Measurements from ENCODE around the gene PCED1B.

Gene PCED1B

GRCh38 chr12:47094804-47095203, 15.4 kb downstream of the PCED1B start:
- Histone ChIP-seq H3K4me3 (ENCODE audit: low read depth, low read length) (no peak overlapping the region), H3K79me2 (ENCODE audit: control insufficient read depth, insufficient read depth, low read length, unreplicated experiment) (no peaks in the 10 kb centered on the region), H3K27me3 (ENCODE audit: insufficient read depth, low read length) (no peaks in the 10 kb centered on the region), H3K36me3 (ENCODE audit: insufficient read depth, low read length) (no peaks in the 10 kb centered on the region), H2AFZ (ENCODE audit: low read length, unreplicated experiment) (no peak overlapping the region), H3K4me1 (ENCODE audit: control insufficient read depth, insufficient read depth, low read length, unreplicated experiment) (peaks cover 42% of the 10 kb centered on the region), H3K27ac (ENCODE audit: low read depth, low read length) (peak overlapping the region; percentile 27)

GRCh38 chr12:47095446-47096236, 16.2 kb downstream of the PCED1B start:
- Histone ChIP-seq H3K4me1 (ENCODE audit: control insufficient read depth, insufficient read depth, low read length, unreplicated experiment) (peaks cover 50% of the 10 kb centered on the region), H3K36me3 (ENCODE audit: insufficient read depth, low read length) (no peaks in the 10 kb centered on the region), H3K79me2 (ENCODE audit: control insufficient read depth, insufficient read depth, low read length, unreplicated experiment) (no peaks in the 10 kb centered on the region), H3K27ac (ENCODE audit: low read depth, low read length) (peak overlapping the region; percentile 27), H3K4me3 (ENCODE audit: low read depth, low read length) (peak overlapping the region; percentile 17), H3K27me3 (ENCODE audit: insufficient read depth, low read length) (no peaks in the 10 kb centered on the region), H2AFZ (ENCODE audit: low read length, unreplicated experiment) (peak overlapping the region; percentile 11)

- Histone ChIP-seq H3K4me3 (ENCODE audit: low read depth, low read length) (peak overlapping the region; percentile 27; the same call in 1 of the 2 replicates), H3K79me2 (ENCODE audit: control insufficient read depth, insufficient read depth, low read length, unreplicated experiment) (no peaks in the 10 kb centered on the region), H3K36me3 (ENCODE audit: insufficient read depth, low read length) (no peaks in the 10 kb centered on the region), H2AFZ (ENCODE audit: low read length, unreplicated experiment) (peak overlapping the region; percentile 91), H3K27me3 (ENCODE audit: insufficient read depth, low read length) (no peaks in the 10 kb centered on the region), H3K4me1 (ENCODE audit: control insufficient read depth, insufficient read depth, low read length, unreplicated experiment) (peaks cover 50% of the 10 kb centered on the region), H3K27ac (ENCODE audit: low read depth, low read length) (peak overlapping the region; percentile 27; the same call in 1 of the 2 replicates)
Observed at GRCh38 chr12:47097276-47097896, 18.0 kb downstream of the PCED1B start.

- Histone ChIP-seq H3K79me2 (ENCODE audit: control insufficient read depth, insufficient read depth, low read length, unreplicated experiment) (no peaks in the 10 kb centered on the region), H3K27me3 (ENCODE audit: insufficient read depth, low read length) (no peaks in the 10 kb centered on the region), H3K4me1 (ENCODE audit: control insufficient read depth, insufficient read depth, low read length, unreplicated experiment) (peaks cover 50% of the 10 kb centered on the region), H3K36me3 (ENCODE audit: insufficient read depth, low read length) (no peaks in the 10 kb centered on the region), H2AFZ (ENCODE audit: low read length, unreplicated experiment) (peak overlapping the region; percentile 91), H3K4me3 (ENCODE audit: low read depth, low read length) (no peak overlapping the region), H3K27ac (ENCODE audit: low read depth, low read length) (no peak overlapping the region)
Observed at GRCh38 chr12:47098099-47098498, 18.7 kb downstream of the PCED1B start.

GRCh38 chr12:47099610-47100009, 20.2 kb downstream of the PCED1B start:
- H3K4me3 ChIP-seq (ENCODE audit: low read depth, low read length), result no peak overlapping the region
- no peaks in the 10 kb centered on the region for H3K27me3 ChIP-seq (ENCODE audit: insufficient read depth, low read length)
- H3K36me3 ChIP-seq (ENCODE audit: insufficient read depth, low read length), result no peaks in the 10 kb centered on the region
- no peaks in the 10 kb centered on the region for H3K79me2 ChIP-seq (ENCODE audit: control insufficient read depth, insufficient read depth, low read length, unreplicated experiment)
- H3K27ac ChIP-seq (ENCODE audit: low read depth, low read length), result peak overlapping the region; percentile 37; the same call in 1 of the 2 replicates
- peaks cover 48% of the 10 kb centered on the region for H3K4me1 ChIP-seq (ENCODE audit: control insufficient read depth, insufficient read depth, low read length, unreplicated experiment)
- H2AFZ ChIP-seq (ENCODE audit: low read length, unreplicated experiment), result no peak overlapping the region

- Histone ChIP-seq H3K27ac (ENCODE audit: low read depth, low read length) (peak overlapping the region; percentile 37; the same call in 1 of the 2 replicates), H3K4me1 (ENCODE audit: control insufficient read depth, insufficient read depth, low read length, unreplicated experiment) (peaks cover 42% of the 10 kb centered on the region), H3K79me2 (ENCODE audit: control insufficient read depth, insufficient read depth, low read length, unreplicated experiment) (no peaks in the 10 kb centered on the region), H3K4me3 (ENCODE audit: low read depth, low read length) (no peak overlapping the region), H3K27me3 (ENCODE audit: insufficient read depth, low read length) (no peaks in the 10 kb centered on the region), H3K36me3 (ENCODE audit: insufficient read depth, low read length) (no peaks in the 10 kb centered on the region), H2AFZ (ENCODE audit: low read length, unreplicated experiment) (no peak overlapping the region)
Observed at GRCh38 chr12:47100160-47100559, 20.7 kb downstream of the PCED1B start.

GRCh38 chr12:47102406-47102805, 23.0 kb downstream of the PCED1B start:
- Histone ChIP-seq H3K4me3 (ENCODE audit: low read depth, low read length) (no peak overlapping the region), H3K36me3 (ENCODE audit: insufficient read depth, low read length) (no peaks in the 10 kb centered on the region), H3K79me2 (ENCODE audit: control insufficient read depth, insufficient read depth, low read length, unreplicated experiment) (no peaks in the 10 kb centered on the region), H3K27me3 (ENCODE audit: insufficient read depth, low read length) (no peaks in the 10 kb centered on the region), H3K4me1 (ENCODE audit: control insufficient read depth, insufficient read depth, low read length, unreplicated experiment) (peaks cover 22% of the 10 kb centered on the region), H3K27ac (ENCODE audit: low read depth, low read length) (no peak overlapping the region), H2AFZ (ENCODE audit: low read length, unreplicated experiment) (no peak overlapping the region)

GRCh38 chr12:47102845-47103651, 23.6 kb downstream of the PCED1B start:
- no peaks in the 10 kb centered on the region for H3K27me3 ChIP-seq (ENCODE audit: insufficient read depth, low read length)
- no peak overlapping the region for H2AFZ ChIP-seq (ENCODE audit: low read length, unreplicated experiment)
- H3K4me3 ChIP-seq (ENCODE audit: low read depth, low read length), result no peak overlapping the region
- H3K27ac ChIP-seq (ENCODE audit: low read depth, low read length), result no peak overlapping the region
- H3K79me2 ChIP-seq (ENCODE audit: control insufficient read depth, insufficient read depth, low read length, unreplicated experiment), result no peaks in the 10 kb centered on the region
- H3K36me3 ChIP-seq (ENCODE audit: insufficient read depth, low read length), result no peaks in the 10 kb centered on the region
- H3K4me1 ChIP-seq (ENCODE audit: control insufficient read depth, insufficient read depth, low read length, unreplicated experiment), result peaks cover 15% of the 10 kb centered on the region

GRCh38 chr12:47105914-47106674, 26.7 kb downstream of the PCED1B start:
- H3K27me3 ChIP-seq (ENCODE audit: insufficient read depth, low read length), result no peaks in the 10 kb centered on the region
- no peak overlapping the region for H3K4me3 ChIP-seq (ENCODE audit: low read depth, low read length)
- no peaks in the 10 kb centered on the region for H3K36me3 ChIP-seq (ENCODE audit: insufficient read depth, low read length)
- H3K4me1 ChIP-seq (ENCODE audit: control insufficient read depth, insufficient read depth, low read length, unreplicated experiment), result no peaks in the 10 kb centered on the region
- no peaks in the 10 kb centered on the region for H3K79me2 ChIP-seq (ENCODE audit: control insufficient read depth, insufficient read depth, low read length, unreplicated experiment)
- H2AFZ ChIP-seq (ENCODE audit: low read length, unreplicated experiment), result no peak overlapping the region
- H3K27ac ChIP-seq (ENCODE audit: low read depth, low read length), result no peak overlapping the region

- Histone ChIP-seq H3K4me1 (ENCODE audit: control insufficient read depth, insufficient read depth, low read length, unreplicated experiment) (no peaks in the 10 kb centered on the region), H3K79me2 (ENCODE audit: control insufficient read depth, insufficient read depth, low read length, unreplicated experiment) (no peaks in the 10 kb centered on the region), H3K27ac (ENCODE audit: low read depth, low read length) (no peak overlapping the region), H3K4me3 (ENCODE audit: low read depth, low read length) (no peak overlapping the region), H3K36me3 (ENCODE audit: insufficient read depth, low read length) (no peaks in the 10 kb centered on the region), H2AFZ (ENCODE audit: low read length, unreplicated experiment) (no peak overlapping the region), H3K27me3 (ENCODE audit: insufficient read depth, low read length) (no peaks in the 10 kb centered on the region)
Observed at GRCh38 chr12:47107446-47107845, 28.0 kb downstream of the PCED1B start.
